ENCODE data around the gene MIA. TPM values are rescaled to one million over a fixed set of nuclear protein-coding genes. Genes with fewer than 3 reads are reported as not detected.

MIA gene
- total and polyA plus RNA-seq, 2 of the 4 experiments (the other 2 are of a cell fraction), result 0.44 TPM; not detected in 1

DNA sequence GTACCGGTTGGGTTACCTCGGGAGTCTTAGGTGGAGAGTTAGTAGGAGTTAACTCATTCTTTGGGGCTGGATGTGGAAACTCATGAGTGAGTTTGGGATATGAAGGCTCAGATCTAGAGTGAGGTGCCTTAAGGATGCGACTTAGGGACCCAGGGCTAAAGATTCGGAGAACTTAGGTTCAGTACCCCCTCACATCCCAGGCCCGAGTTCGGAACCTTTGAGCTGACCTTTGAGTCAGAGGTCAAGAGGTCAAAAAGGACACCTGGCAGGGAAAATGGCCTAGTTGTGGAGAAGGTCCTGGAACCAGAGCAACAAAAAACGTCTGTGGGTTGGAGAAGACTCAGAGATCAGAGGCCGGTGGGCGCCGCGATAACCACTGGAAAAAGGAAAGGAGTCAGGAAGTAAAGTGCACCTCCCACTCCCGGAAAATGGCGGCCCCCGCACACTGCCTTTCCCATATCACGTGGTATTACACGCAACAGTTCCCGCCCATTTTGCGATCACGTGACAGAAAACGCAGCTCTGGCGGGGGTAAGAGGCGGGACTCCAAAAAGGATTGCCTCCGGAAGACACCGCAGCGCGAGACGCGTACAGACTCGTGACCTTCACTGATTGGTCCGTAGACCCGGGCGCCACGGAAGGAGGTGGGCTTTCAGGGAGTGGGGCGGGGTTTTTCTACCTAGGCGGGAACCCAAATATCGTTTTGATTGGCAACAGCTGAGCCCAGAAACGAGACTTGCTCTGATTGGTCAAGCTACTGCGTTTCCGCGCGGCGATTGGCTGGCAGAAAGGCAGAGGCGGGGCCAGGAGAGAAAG, 25.1 kb upstream of the MIA start, which contains the start of gene ACTMAP:
TSS of gene ACTMAP (minus strand) at position 420 of the 816 bp plus-strand sequence. CDS start 674 bp downstream, outside the sequence.
- H3K4me2 ChIP-seq (ENCODE audit: low read depth, low read length), result peak within 1 kb of the TSS; percentile 99
- peak; percentile 100 for DNase-seq
- peaks cover 11% of the 10 kb centered on the region for H3K4me1 ChIP-seq (ENCODE audit: control insufficient read depth, insufficient read depth, low read length)
- peak within 1 kb of the TSS; percentile 98 for H3K4ac ChIP-seq (ENCODE audit: low read depth, low read length)
- H3K36me3 ChIP-seq (ENCODE audit: control insufficient read depth, insufficient read depth, low read length), result peaks cover 4% of the 10 kb centered on the region; the same call in 1 of the 2 replicates
- peak within 1 kb of the TSS; percentile 99 for H2AK5ac ChIP-seq (ENCODE audit: low read depth, low read length)
- H2AK9ac ChIP-seq (replicated peaks; ENCODE audit: low read depth, low read length, poor library complexity), result peak within 1 kb of the TSS; percentile 100
- peak within 1 kb of the TSS; percentile 64 for H3K4me3 ChIP-seq (ENCODE audit: insufficient read depth, low read depth, low read length)
- H3K56ac ChIP-seq (ENCODE audit: extremely low read depth, insufficient read depth, low read length), result peak within 1 kb of the TSS; percentile 89
- H3K27me3 ChIP-seq (ENCODE audit: control insufficient read depth, insufficient read depth, low read length), result no peaks in the 10 kb centered on the region
- peak within 1 kb of the TSS; percentile 91 for H3K9ac ChIP-seq (ENCODE audit: low read depth, low read length)
- dilution Hi-C loops (cut with HindIII; ENCODE audit: low sequenced_read_pairs, unreplicated experiment), result no loop called here
- peak within 1 kb of the TSS; percentile 75 for H3K18ac ChIP-seq (ENCODE audit: low read depth, low read length)
- H4K5ac ChIP-seq (ENCODE audit: low read depth, low read length), result peak within 1 kb of the TSS; percentile 98
- H2BK20ac ChIP-seq (ENCODE audit: low read depth, low read length), result peak within 1 kb of the TSS; percentile 30
- intact Hi-C loops (cut with micrococcal nuclease), result loop anchor here (2.0 to 5.0 kb wide), 4 partner anchors 29 to 59 kb away; partner anchors contain the start of genes COQ8B, EGLN2, ITPKC and NUMBL
- peak within 1 kb of the TSS; percentile 85 for H3K27ac ChIP-seq (ENCODE audit: insufficient read depth, low read length)
- peak within 1 kb of the TSS; percentile 97 for H3K14ac ChIP-seq (replicated peaks; ENCODE audit: low read depth, low read length)
- no peaks in the 10 kb centered on the region for H3K9me3 ChIP-seq (ENCODE audit: control insufficient read depth, insufficient read depth, low read length)
- H4K20me1 ChIP-seq (ENCODE audit: insufficient read depth, low read length), result peaks cover 13% of the 10 kb centered on the region
- peak within 1 kb of the TSS; percentile 99 to 100 for H4K8ac ChIP-seq (ENCODE audit: low read depth in 2 of 2, low read length in 2 of 2)
- H2BK120ac ChIP-seq (ENCODE audit: low read depth, low read length), result peak within 1 kb of the TSS; percentile 79
- peak within 1 kb of the TSS; percentile 98 for H3K23ac ChIP-seq (ENCODE audit: low read depth, low read length)
- in situ Hi-C loops (cut with MboI; ENCODE audit: low sequenced_read_pairs), result no loop called here
- CTCF ChIA-PET, result interaction anchor here (0.9 kb wide), 2 partner anchors 48 to 87 kb away, joined by 3 to 4 read pairs; partner anchors contain the start of gene EGLN2
- 0% methylated on average over 26 of the region's 43 CpGs; no CpG with 5 or more reads in 1 of the 2 experiments for WGBS, 2 experiments (ENCODE audit: extremely low coverage in 2 of 2, insufficient read length in 1 of 2)
- peak; percentile 94 for ATAC-seq (ENCODE audit: low read depth)
- POLR2A ChIA-PET (ENCODE audit: unreplicated experiment), result interaction anchor here (0.6 to 0.7 kb wide), 2 partner anchors 28 to 668 kb away, joined by 3 to 4 read pairs; no protein-coding TSS in a partner anchor
- H2AFZ ChIP-seq (replicated peaks; ENCODE audit: low read length, poor library complexity), result peak within 1 kb of the TSS; percentile 96
- peaks cover 6% of the 10 kb centered on the region for H3K9me1 ChIP-seq (ENCODE audit: insufficient read depth, low read length)
- peak within 1 kb of the TSS; percentile 60; the same call in 2 of the 3 replicates for H2BK15ac ChIP-seq (ENCODE audit: low read depth, low read length)
- peak within 1 kb of the TSS; percentile 83 for H2BK5ac ChIP-seq (ENCODE audit: low read depth, low read length, poor library complexity, severe bottlenecking)
- BruUV-seq (replicated peaks), result TSS peak; percentile 95
- H4K91ac ChIP-seq (ENCODE audit: insufficient read depth, low read depth, low read length), result peak within 1 kb of the TSS; percentile 97
- peaks cover 16 to 36% of the 10 kb centered on the region in 2 experiments for H3K79me1 ChIP-seq (ENCODE audit: low read depth in 1 of 2, low read length in 2 of 2)
- TF ChIP-seq POLR2A (IDR thresholded peaks at IDR 0.05; ENCODE audit: low read depth, low read length), result peak; percentile 67; the same call in 1 of the 2 replicates
- TF ChIP-seq CEBPB (IDR thresholded peaks at IDR 0.05; ENCODE audit: low read depth, low read length), result 0 out of 2 replicates have a peak, but pooled peaks have one; percentile 10
- TF ChIP-seq RAD21 (IDR thresholded peaks at IDR 0.05; ENCODE audit: low read length), result no peak
- TF ChIP-seq RCOR1 (IDR thresholded peaks at IDR 0.05; ENCODE audit: insufficient replicate concordance, low read length), result peak; percentile 12
- TF ChIP-seq ELK1 (IDR thresholded peaks at IDR 0.05; ENCODE audit: borderline replicate concordance, low read depth, low read length), result no peak
- peak; percentile 94 for TF ChIP-seq RFX5 (IDR thresholded peaks at IDR 0.05; ENCODE audit: low read depth, low read length)
- TF ChIP-seq USF2 (IDR thresholded peaks at IDR 0.05; ENCODE audit: low read depth, low read length), result peak; percentile 100
- no peak for TF ChIP-seq MAFK (IDR thresholded peaks at IDR 0.05; ENCODE audit: low read depth, low read length)
- no peak for TF ChIP-seq MXI1 (IDR thresholded peaks at IDR 0.05; ENCODE audit: borderline replicate concordance, low read depth, low read length)
- no peak for TF ChIP-seq CTCF (conservative IDR thresholded peaks at IDR 0.05; ENCODE audit: low read depth, low read length)
- TF ChIP-seq CHD1 (IDR thresholded peaks at IDR 0.05; ENCODE audit: low read depth, low read length), result 0 out of 2 replicates have a peak, but pooled peaks have one; percentile 86
- peak; percentile 92 for TF ChIP-seq MAZ (IDR thresholded peaks at IDR 0.05; ENCODE audit: borderline replicate concordance, low read depth, low read length)
- no peak for TF ChIP-seq NFE2L2 (IDR thresholded peaks at IDR 0.05; ENCODE audit: low read depth, low read length)
